Esophagus (tissue), 2 donors: ENCODE measurements around the gene TXNDC8. TPM values are rescaled to one million over a fixed set of nuclear protein-coding genes. Genes with fewer than 3 reads are reported as not detected.
"Not testable (repeated sequence)": the region's sequence is repeated elsewhere in the genome, so short reads cannot be mapped to it uniquely, and the experiment has no call there.

Source experiments
- H3K27ac ChIP-seq, 2 donors: one replicate each; pipeline ENCODE4 v1.5.1; 2013; ENCODE audit warnings: low read depth in 2 of 2, mild to moderate bottlenecking in 2 of 2, inconsistent platforms in 1 of 2, low read length in 1 of 2, moderate library complexity in 1 of 2
- H3K27me3 ChIP-seq, 2 donors: one replicate each; pipeline ENCODE4 v1.6.1; 2013; ENCODE audit warnings: low read length in 2 of 2, control low read depth in 1 of 2, mild to moderate bottlenecking in 1 of 2; ENCODE audit not compliant: insufficient read depth in 2 of 2, control insufficient read depth in 1 of 2
- H3K36me3 ChIP-seq, 2 donors: one replicate each; pipeline ENCODE4 v1.6.1; 2013; ENCODE audit warnings: low read length in 1 of 2; ENCODE audit not compliant: control insufficient read depth in 2 of 2, insufficient read depth in 2 of 2
- H3K4me1 ChIP-seq, 2 donors: one replicate each; pipeline ENCODE4 v1.6.1; 2013; ENCODE audit warnings: low read length in 1 of 2; ENCODE audit not compliant: control insufficient read depth in 2 of 2, insufficient read depth in 2 of 2
- H3K4me3 ChIP-seq, 2 donors: one replicate each; pipeline ENCODE4 v1.5.1; 2013; ENCODE audit warnings: low read length in 2 of 2, mild to moderate bottlenecking in 2 of 2, low read depth in 1 of 2, moderate library complexity in 1 of 2
- H3K9me3 ChIP-seq, 2 donors: one replicate each; pipeline ENCODE4 v1.6.1; 2013; ENCODE audit warnings: mild to moderate bottlenecking in 2 of 2, low read depth in 1 of 2, low read length in 1 of 2, moderate library complexity in 1 of 2; ENCODE audit not compliant: control insufficient read depth in 2 of 2, insufficient read depth in 1 of 2
- WGBS, 2 donors: extraction: QIAGEN DNeasy Blood & Tissue Kit; methylation state at CpG; one replicate each; pipeline ENCODE4 v1.1.7; 2013; 5-methylcytosine and 5-hydroxymethylcytosine counted together
- polyA plus RNA-seq, 2 donors: library from polyadenylated mRNA; stranded (reverse); fragments of 200-250 nt; gene quantifications; one replicate each; pipeline ENCODE4 v1.2.3, GENCODE V29; 2013
- donor health status: healthy with polysubstance abuse.
- donor health status: Bipolar disorder and iron deficiency.

TXNDC8 gene
- polyA plus RNA-seq, 2 donors = not detected

GRCh38 chr9:110311978-110312377 is 25.7 kb downstream of the TXNDC8 start:
- not testable (repeated sequence) for H3K27ac ChIP-seq, H3K36me3 ChIP-seq, H3K4me3 ChIP-seq, H3K4me1 ChIP-seq, H3K27me3 ChIP-seq, H3K9me3 ChIP-seq
- 94 to 96% methylated on average over 2 of the region's 2 CpGs for WGBS, 2 donors

DNA sequence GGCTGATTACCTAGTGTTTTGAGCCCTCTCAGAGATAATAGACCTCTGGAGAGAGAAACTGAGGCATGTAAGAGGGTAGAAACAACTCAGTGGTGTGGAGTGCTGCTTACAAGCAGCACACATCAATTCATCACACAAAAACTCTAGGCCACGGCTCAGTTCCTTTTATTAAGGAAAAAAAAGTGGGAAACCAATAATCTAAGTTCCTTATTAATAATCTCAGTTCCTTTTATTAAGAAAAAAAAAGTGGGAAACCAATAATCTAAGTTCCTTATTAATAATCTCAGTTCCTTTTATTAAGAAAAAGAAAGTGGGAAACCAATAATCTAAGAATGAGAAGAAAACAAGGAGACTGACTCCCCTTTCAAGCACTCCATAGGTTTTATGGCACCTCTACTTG is 28.0 kb downstream of the TXNDC8 start:
- 70 to 93% methylated on average over 1 of the region's 1 CpG for WGBS, 2 donors
- no peaks in the 10 kb centered on the region for H3K9me3 ChIP-seq
- no peaks in the 10 kb centered on the region for H3K27me3 ChIP-seq
- no peak overlapping the region for H3K27ac ChIP-seq
- H3K4me1 ChIP-seq = no peaks in the 10 kb centered on the region
- no peaks in the 10 kb centered on the region for H3K36me3 ChIP-seq
- H3K4me3 ChIP-seq = no peak overlapping the region

DNA sequence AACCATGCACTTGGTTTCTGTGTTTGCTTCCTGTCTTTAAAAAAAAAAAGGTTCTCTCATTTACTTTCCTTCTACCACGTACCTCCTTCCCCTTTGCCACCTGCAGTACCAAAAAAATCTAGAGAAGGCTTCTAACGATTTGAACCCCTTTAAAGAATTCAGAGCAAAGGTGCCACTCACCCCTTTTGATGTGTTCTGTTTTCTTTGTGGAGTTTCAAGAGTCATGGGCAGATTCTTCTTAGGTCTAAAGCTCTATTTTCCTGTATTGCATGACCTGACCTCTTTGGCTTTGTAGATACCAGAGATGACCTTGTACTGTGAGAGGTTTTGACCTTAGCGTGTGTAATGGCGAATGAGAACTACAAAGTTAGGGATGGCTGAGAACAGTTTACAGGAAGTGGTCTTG is 29.0 kb downstream of the TXNDC8 start:
- no peak overlapping the region for H3K4me3 ChIP-seq
- 49 to 61% methylated on average over 4 of the region's 4 CpGs for WGBS, 2 donors
- no peaks in the 10 kb centered on the region for H3K4me1 ChIP-seq
- no peak overlapping the region for H3K27ac ChIP-seq
- no peaks in the 10 kb centered on the region for H3K36me3 ChIP-seq
- no peaks in the 10 kb centered on the region for H3K27me3 ChIP-seq
- H3K9me3 ChIP-seq = no peaks in the 10 kb centered on the region

- Histone ChIP-seq H3K9me3 (no peaks in the 10 kb centered on the region), H3K4me1 (no peaks in the 10 kb centered on the region), H3K36me3 (no peaks in the 10 kb centered on the region), H3K4me3 (no peak overlapping the region), H3K27me3 (no peaks in the 10 kb centered on the region), H3K27ac (no peak overlapping the region)
- WGBS, 2 donors = 49 to 62% methylated on average over 1 of the region's 1 CpG
Measured at GRCh38 chr9:110307191-110307590, 30.5 kb downstream of the TXNDC8 start.

- H3K4me1 ChIP-seq = no peaks in the 10 kb centered on the region
- H3K27me3 ChIP-seq = no peaks in the 10 kb centered on the region
- no peaks in the 10 kb centered on the region for H3K36me3 ChIP-seq
- 79 to 81% methylated on average over 1 of the region's 1 CpG for WGBS, 2 donors
- no peaks in the 10 kb centered on the region for H3K9me3 ChIP-seq
- no peak overlapping the region for H3K27ac ChIP-seq
- H3K4me3 ChIP-seq = no peak overlapping the region
Measured at GRCh38 chr9:110303133-110303532, 34.5 kb downstream of the TXNDC8 start.

DNA sequence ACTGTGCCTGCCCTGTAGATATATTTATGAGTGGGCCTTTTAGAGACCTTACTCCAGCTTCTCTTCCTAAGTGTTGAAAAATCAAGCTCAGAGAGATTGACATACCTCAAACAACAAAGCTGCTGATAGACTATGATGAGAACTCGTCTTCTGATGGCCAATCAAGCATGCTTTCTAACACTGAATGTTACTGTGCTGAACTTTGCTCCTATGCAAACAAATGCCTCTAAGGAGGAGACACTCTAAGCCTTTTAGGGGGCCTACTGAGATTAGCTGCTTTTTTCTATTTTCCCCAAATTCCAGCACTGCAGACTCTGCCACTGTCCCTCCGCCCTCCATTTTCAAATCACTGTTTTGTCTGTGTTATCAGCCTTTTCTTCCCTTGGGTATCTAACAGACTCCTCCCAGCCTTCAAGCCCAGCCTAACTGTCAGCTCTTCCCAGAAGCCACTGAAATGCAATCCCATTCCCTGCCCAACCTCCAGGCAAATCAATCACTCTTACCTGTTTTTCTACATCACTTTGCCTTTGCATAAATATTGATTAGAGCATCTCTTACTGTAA is 39.5 kb downstream of the TXNDC8 start:
- H3K9me3 ChIP-seq = no peaks in the 10 kb centered on the region
- H3K4me1 ChIP-seq = no peaks in the 10 kb centered on the region
- H3K36me3 ChIP-seq = no peaks in the 10 kb centered on the region
- no peak overlapping the region for H3K4me3 ChIP-seq
- WGBS, 2 donors = 71 to 74% methylated on average over 2 of the region's 2 CpGs
- H3K27ac ChIP-seq = no peak overlapping the region
- no peaks in the 10 kb centered on the region for H3K27me3 ChIP-seq

GRCh38 chr9:110293248-110293647 is 44.4 kb downstream of the TXNDC8 start:
- 39 to 61% methylated on average over 1 of the region's 1 CpG for WGBS, 2 donors
- H3K4me1 ChIP-seq = peaks cover 0 to 5% of the 10 kb centered on the region in 2 donors
- no peaks in the 10 kb centered on the region for H3K36me3 ChIP-seq
- H3K9me3 ChIP-seq = no peaks in the 10 kb centered on the region
- H3K27me3 ChIP-seq = no peaks in the 10 kb centered on the region
- no peak overlapping the region for H3K4me3 ChIP-seq
- peak overlapping the region; percentile 60 to 69 for H3K27ac ChIP-seq

DNA sequence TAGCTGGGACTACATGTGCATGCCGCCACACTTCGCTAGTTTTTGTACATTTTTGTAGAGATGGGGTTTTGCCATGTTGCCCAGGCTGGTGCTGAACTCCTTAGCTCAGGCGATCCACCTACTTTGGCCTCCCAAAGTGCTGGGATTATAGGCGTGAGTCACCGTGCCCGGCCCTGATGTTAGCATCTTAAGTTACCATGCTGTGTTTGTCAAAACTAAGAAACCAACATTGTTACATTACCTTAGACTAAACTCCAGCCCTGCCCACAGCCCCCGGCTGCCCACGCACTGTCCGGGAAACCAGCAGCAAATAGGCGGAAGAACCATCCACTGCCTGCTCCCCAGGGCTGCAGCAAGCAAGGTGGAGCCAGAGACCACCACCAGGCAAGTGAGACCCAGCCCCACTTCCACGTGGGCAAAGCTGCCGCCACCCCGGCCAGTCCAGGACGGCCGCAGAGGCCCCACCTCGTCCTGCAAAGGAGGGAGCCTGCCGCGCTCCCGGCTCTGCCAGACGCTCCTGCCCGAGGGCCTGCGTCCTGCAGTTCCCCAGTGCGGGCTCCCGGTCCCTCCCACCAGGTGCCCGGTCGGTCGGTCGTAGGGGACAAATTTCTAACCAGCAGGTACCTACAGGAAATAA is 45.6 kb downstream of the TXNDC8 start:
- Histone ChIP-seq H3K27me3 (no peaks in the 10 kb centered on the region), H3K27ac (peak overlapping the region; percentile 36 to 63), H3K4me3 (no peak overlapping the region), H3K36me3 (no peaks in the 10 kb centered on the region), H3K9me3 (no peaks in the 10 kb centered on the region), H3K4me1 (peaks cover 0 to 5% of the 10 kb centered on the region in 2 donors)
- WGBS, 2 donors = 76 to 82% methylated on average over 28 of the region's 28 CpGs

GRCh38 chr9:110290001-110290400 is 47.7 kb downstream of the TXNDC8 start:
- H3K4me1 ChIP-seq = peaks cover 0 to 5% of the 10 kb centered on the region in 2 donors
- 64 to 74% methylated on average over 1 of the region's 1 CpG for WGBS, 2 donors
- no peak overlapping the region for H3K4me3 ChIP-seq
- H3K27ac ChIP-seq = no peak overlapping the region
- H3K27me3 ChIP-seq = no peaks in the 10 kb centered on the region
- no peaks in the 10 kb centered on the region for H3K9me3 ChIP-seq
- no peaks in the 10 kb centered on the region for H3K36me3 ChIP-seq

GRCh38 chr9:110288503-110288902 is 49.2 kb downstream of the TXNDC8 start:
- H3K27me3 ChIP-seq = no peaks in the 10 kb centered on the region
- WGBS, 2 donors = 82 to 90% methylated on average over 4 of the region's 4 CpGs
- H3K4me3 ChIP-seq = no peak overlapping the region
- H3K9me3 ChIP-seq = no peaks in the 10 kb centered on the region
- H3K4me1 ChIP-seq = peaks cover 0 to 5% of the 10 kb centered on the region in 2 donors
- H3K27ac ChIP-seq = no peak overlapping the region
- H3K36me3 ChIP-seq = no peaks in the 10 kb centered on the region
